ENCODE results near the gene PDIA3. TPM values are rescaled to one million over a fixed set of nuclear protein-coding genes. Genes with fewer than 3 reads are reported as not detected.

The PDIA3 gene
- total and polyA plus RNA-seq, 2 of the 13 experiments (the other 11 are each of a cell fraction or from before 2014, with no cell fraction given) = 238 to 433 TPM

GRCh38 chr15:43800286-43801141 lies 54.3 kb downstream of the PDIA3 start, which contains the start of gene HYPK (continued):
- TF ChIP-seq THAP9 (CRISPR knock-in tag; IDR thresholded peaks at IDR 0.05; ENCODE audit: borderline replicate concordance) (peak; percentile 84), FOXC1 (CRISPR knock-in tag; IDR thresholded peaks at IDR 0.05; ENCODE audit: borderline replicate concordance) (no peak), ZNF639 (CRISPR knock-in tag; conservative IDR thresholded peaks at IDR 0.05) (0 out of 2 replicates have a peak, but pooled peaks have one; percentile 44), FLYWCH1 (CRISPR knock-in tag; IDR thresholded peaks at IDR 0.05) (no peak), ZNF407 (CRISPR knock-in tag; IDR thresholded peaks at IDR 0.05; ENCODE audit: not compliant biosample characterization) (peak; percentile 71), ZNF280B (CRISPR knock-in tag; IDR thresholded peaks at IDR 0.05; ENCODE audit: borderline replicate concordance) (peak; percentile 88), GATAD1 (CRISPR knock-in tag; IDR thresholded peaks at IDR 0.05) (peak; percentile 82), PHF20 (CRISPR knock-in tag; IDR thresholded peaks at IDR 0.05) (peak; percentile 81), ZNF343 (CRISPR knock-in tag; IDR thresholded peaks at IDR 0.05) (no peak), ZFY (CRISPR knock-in tag; IDR thresholded peaks at IDR 0.05) (peak; percentile 47; the same call in 1 of the 2 replicates), PITX1 (CRISPR knock-in tag; IDR thresholded peaks at IDR 0.05) (peak; percentile 30; the same call in 1 of the 2 replicates), KMT2B (CRISPR knock-in tag; IDR thresholded peaks at IDR 0.05) (peak; percentile 59; the same call in 1 of the 2 replicates), RBFOX2 (IDR thresholded peaks at IDR 0.05; ENCODE audit: low read depth, low read length) (peak; percentile 70), NFE2L2 (IDR thresholded peaks at IDR 0.05; ENCODE audit: low read length) (no peak)

Data from HepG2 (cell line).